COLO668 (cell line): ENCODE measurements around the gene LEP.

Source experiments
- DNase-seq: peaks from one replicate; lab custom pipeline; 2025; ENCODE audit not compliant: unreplicated experiment; lab: John Stamatoyannopoulos, UW

Gene LEP

GRCh38 chr7:128244861-128245260 lies 3.8 kb downstream of the LEP start:
- DNase-seq = no peak

DNA sequence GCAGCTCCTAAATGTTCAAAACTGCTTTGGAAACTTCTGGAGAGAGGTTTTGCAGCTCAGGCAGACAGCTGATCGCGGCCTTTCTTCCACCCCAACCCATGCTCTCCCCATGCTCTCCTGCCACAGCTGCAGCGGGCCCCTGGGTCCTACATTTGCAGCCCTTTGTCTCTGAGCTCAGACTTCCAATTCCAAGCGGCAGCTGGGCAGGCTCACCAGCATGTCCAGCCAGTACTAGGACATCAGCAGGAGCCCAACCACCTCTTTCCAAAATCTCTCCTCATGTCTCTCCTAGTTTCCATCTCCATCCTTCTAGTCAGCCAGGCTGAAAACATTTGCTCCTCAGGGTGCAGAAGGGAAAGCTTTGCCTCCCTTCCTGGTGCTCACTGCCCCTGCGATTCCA lies 6.0 kb downstream of the LEP start:
- DNase-seq = no peak

- no peak for DNase-seq
Measured at GRCh38 chr7:128247640-128248194, 6.6 kb downstream of the LEP start.

- no peak for DNase-seq
Measured at GRCh38 chr7:128251337-128251736, 10.3 kb downstream of the LEP start.

DNA sequence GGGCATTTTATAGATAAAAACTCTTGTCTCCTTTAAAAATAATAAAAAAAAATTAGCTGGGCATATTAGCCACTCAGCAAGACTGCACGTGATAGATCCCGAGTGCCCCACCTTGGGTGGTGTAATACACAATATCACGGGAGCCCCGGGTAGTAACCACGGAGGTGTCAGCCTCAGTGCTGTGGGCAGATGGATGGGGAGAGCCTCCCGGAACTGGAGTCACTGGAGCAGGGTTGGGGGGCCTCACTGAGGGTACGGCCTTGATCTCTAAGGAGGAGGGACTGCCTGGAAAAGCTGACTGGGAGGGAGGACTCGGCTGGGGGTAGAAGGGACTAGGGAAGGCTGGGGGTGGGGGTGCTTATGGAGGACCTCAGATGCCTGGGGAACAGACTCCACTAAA lies 12.6 kb downstream of the LEP start:
- no peak for DNase-seq

DNA sequence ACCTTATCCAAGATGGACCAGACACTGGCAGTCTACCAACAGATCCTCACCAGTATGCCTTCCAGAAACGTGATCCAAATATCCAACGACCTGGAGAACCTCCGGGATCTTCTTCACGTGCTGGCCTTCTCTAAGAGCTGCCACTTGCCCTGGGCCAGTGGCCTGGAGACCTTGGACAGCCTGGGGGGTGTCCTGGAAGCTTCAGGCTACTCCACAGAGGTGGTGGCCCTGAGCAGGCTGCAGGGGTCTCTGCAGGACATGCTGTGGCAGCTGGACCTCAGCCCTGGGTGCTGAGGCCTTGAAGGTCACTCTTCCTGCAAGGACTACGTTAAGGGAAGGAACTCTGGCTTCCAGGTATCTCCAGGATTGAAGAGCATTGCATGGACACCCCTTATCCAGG lies 13.4 kb downstream of the LEP start:
- no peak for DNase-seq

GRCh38 chr7:128255271-128255670 lies 14.2 kb downstream of the LEP start:
- no peak for DNase-seq

DNA sequence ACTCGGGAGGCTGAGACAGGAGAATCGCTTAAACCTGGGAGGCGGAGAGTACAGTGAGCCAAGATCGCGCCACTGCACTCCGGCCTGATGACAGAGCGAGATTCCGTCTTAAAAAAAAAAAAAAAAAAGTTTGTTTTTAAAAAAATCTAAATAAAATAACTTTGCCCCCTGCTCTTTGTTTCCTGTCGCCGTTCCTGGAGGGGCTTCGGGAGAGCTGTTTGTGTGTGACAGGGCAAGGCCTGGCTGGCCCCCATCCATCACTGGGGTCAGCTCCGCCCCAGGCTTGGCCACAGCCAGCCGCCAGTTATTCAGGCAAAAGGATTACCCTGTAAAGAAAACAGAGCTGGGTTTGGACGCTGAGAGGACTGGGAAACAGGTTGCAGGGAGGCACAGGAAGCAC lies 16.4 kb downstream of the LEP start:
- DNase-seq = no peak

DNA sequence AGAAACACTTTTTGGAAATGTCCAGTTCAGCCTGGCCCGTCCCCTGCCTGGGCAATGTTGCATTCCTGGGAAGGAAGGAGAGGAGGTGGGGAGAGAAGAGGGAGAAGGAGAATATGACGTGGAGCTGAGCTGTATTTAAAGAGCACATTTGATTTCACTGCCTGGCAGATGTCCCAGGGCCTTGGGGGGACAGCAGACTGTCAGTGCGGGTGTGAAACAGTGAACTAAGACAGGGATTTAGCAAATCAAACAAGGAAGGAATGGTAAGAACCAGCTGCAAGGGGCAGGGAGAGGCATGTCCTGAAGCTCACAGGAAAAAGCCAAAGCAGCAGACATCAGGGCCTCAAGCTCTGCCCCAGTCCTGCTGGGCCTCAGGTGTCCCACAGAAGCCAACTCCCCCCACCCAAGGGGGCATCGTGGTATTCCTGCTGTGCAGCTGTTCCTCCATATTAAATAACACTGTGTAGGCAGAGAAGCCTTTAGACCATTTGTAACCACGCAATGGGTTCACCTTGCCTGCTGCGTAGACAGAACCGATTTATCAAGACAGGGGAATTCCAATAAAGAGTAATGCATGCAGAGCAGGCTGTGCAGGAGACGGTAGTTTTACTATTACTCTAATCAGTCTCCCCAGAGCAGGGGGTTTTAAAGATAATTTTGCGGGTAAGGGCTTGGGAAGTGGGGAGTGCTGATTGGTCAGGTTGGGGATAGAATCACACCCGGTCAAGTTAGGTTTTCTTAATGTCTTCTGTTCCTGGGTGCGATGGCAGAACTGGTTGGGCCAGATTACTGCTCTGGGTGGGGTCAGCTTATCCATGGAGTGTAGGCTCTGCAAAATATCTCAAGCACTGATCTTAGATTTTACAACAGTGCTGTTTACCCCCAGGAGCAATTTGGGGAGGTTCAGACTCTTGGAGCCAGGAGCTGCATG lies 18.3 kb downstream of the LEP start:
- no peak for DNase-seq

DNA sequence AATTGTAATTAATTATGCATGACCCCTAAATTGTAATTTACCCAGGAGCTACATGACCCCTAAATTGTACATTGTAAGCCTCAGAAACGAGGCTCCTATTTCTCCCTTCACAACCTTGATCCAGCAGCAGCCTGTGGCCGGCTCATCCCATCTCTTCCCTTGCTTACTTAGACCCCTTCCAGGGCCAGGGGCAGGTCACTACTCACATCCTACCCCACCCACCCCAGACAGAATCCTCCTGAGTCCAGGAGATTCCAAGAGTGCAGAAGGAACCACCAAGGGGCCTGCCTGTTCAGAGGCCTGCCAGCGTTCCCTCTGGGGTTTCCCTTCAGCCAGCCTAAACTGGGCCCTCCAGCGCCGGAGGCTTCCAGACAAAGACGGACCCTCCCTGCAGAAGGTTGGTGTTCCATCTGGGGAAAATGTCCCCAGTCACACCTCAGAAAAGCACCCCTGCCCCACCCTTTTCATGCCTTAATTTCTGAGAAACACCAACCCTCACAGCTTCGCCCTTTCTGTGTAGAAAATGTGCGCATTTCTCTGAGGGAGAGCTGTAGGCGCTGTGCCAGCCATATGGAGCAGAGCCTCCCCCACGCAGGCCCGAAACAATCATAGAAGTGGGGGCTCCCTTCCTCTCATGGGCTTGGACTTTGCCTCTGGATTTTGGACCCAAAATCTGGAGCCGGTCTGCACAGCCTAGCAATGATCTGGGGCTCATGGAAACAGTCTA lies 19.2 kb downstream of the LEP start:
- DNase-seq = no peak

- DNase-seq = no peak
Measured at GRCh38 chr7:128262273-128263028, 21.4 kb downstream of the LEP start.

- DNase-seq = no peak
Measured at GRCh38 chr7:128263420-128263819, 22.3 kb downstream of the LEP start.

DNA sequence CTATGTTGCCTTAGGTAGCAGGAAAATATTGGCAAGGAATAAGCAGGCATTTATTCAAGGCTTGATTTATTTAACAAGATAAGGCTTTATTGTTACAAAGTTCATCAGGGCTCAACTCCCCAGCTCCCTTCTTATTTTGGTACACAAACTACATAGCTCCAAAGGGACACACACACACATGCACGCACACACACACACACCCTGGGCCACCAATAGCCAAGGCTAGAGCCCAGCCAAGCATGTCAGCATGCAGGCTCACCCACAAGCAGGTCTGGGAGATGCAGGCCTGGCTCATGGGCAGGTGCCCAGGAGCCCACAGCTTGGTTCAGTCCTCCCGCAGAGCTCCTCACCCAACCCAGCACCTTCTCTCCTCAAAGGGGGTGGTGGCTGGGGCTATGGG lies 23.4 kb downstream of the LEP start:
- no peak for DNase-seq

- no peak for DNase-seq
Measured at GRCh38 chr7:128265156-128265905, 24.3 kb downstream of the LEP start.

GRCh38 chr7:128265906-128266300 lies 24.8 kb downstream of the LEP start:
- DNase-seq = no peak

DNA sequence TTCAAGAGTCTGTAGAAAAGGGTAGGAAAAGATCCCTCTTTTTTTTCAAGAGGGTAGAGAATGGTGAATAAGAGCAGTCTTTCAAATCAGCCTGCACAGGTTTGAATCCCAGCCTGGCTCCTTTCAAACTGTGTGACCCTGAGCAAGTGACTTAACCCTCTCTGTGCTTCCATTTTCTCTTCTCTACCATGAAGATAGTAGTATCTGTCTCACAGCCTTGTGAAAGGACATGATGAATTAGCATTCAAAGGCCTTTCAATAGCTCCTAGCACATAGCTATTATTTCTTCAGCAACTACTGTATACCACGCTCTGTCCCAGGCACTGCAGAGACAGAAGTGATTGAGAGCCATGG lies 25.4 kb downstream of the LEP start:
- no peak for DNase-seq

- DNase-seq = peak; percentile 10
Measured at GRCh38 chr7:128266883-128267594, 26.0 kb downstream of the LEP start.

- DNase-seq = no peak
Measured at GRCh38 chr7:128267595-128267924, 26.5 kb downstream of the LEP start.

GRCh38 chr7:128268233-128268632 lies 27.2 kb downstream of the LEP start:
- no peak for DNase-seq

- DNase-seq = no peak
Measured at GRCh38 chr7:128270826-128271272, 29.8 kb downstream of the LEP start.
